Osteocyte (in vitro differentiated cells): ENCODE data around the gene SRSF4. TPM values are rescaled to one million over a fixed set of nuclear protein-coding genes. Genes with fewer than 3 reads are reported as not detected.
A peak's percentile ranks its signal among the peaks of the same experiment; 100 is the strongest.

ENCODE experiments used
- DNase-seq: peaks from one replicate; pipeline ENCODE4 v3.0.0; 2021; ENCODE audit warnings: mixed read lengths; ENCODE audit not compliant: unreplicated experiment; ENCODE audit errors: extremely low spot score
- H3K27ac Mint-ChIP-seq: one replicate; pipeline ENCODE4 v1.8.0; 2021; ENCODE audit warnings: mild to moderate bottlenecking, mixed read lengths; ENCODE audit not compliant: unreplicated experiment
- H3K27me3 Mint-ChIP-seq: one replicate; pipeline ENCODE4 v1.8.0; 2021; ENCODE audit warnings: mixed read lengths; ENCODE audit not compliant: unreplicated experiment
- H3K36me3 Mint-ChIP-seq: one replicate; pipeline ENCODE4 v1.8.0; 2021; ENCODE audit warnings: mixed read lengths; ENCODE audit not compliant: unreplicated experiment
- H3K4me1 Mint-ChIP-seq: one replicate; pipeline ENCODE4 v1.8.0; 2021; ENCODE audit warnings: mixed read lengths; ENCODE audit not compliant: unreplicated experiment
- H3K4me3 Mint-ChIP-seq: one replicate; pipeline ENCODE4 v1.8.0; 2021; ENCODE audit warnings: mild to moderate bottlenecking, moderate library complexity, mixed read lengths; ENCODE audit not compliant: unreplicated experiment
- H3K9me3 Mint-ChIP-seq: one replicate; pipeline ENCODE4 v1.8.0; 2021; ENCODE audit warnings: mixed read lengths; ENCODE audit not compliant: unreplicated experiment
- total RNA-seq: library from RNA; stranded (reverse); gene quantifications from 2 replicates; pipeline ENCODE4 v1.2.1, GENCODE V29; 2021
- TF ChIP-seq, protein P1 (sequence below): fragments of 200-600 bp; sonication (generic); IDR thresholded peaks from 2 replicates; pipeline ENCODE4 v1.5.0; 2021; ENCODE audit warnings: antibody characterized with exemption, mild to moderate bottlenecking, moderate library complexity

Gene SRSF4
- total RNA-seq, 1 donor from 2014 or later, result 74.6 TPM

GRCh38 chr1:29193879-29194455 lies 12.3 kb upstream of the SRSF4 start:
- Mint-ChIP-seq H3K4me3 (no peak overlapping the region), H3K27ac (no peak overlapping the region), H3K36me3 (peaks cover 13% of the 10 kb centered on the region), H3K4me1 (peaks cover 7% of the 10 kb centered on the region), H3K27me3 (no peaks in the 10 kb centered on the region), H3K9me3 (no peaks in the 10 kb centered on the region)
- DNase-seq, result no peak
- TF ChIP-seq, protein P1, sequence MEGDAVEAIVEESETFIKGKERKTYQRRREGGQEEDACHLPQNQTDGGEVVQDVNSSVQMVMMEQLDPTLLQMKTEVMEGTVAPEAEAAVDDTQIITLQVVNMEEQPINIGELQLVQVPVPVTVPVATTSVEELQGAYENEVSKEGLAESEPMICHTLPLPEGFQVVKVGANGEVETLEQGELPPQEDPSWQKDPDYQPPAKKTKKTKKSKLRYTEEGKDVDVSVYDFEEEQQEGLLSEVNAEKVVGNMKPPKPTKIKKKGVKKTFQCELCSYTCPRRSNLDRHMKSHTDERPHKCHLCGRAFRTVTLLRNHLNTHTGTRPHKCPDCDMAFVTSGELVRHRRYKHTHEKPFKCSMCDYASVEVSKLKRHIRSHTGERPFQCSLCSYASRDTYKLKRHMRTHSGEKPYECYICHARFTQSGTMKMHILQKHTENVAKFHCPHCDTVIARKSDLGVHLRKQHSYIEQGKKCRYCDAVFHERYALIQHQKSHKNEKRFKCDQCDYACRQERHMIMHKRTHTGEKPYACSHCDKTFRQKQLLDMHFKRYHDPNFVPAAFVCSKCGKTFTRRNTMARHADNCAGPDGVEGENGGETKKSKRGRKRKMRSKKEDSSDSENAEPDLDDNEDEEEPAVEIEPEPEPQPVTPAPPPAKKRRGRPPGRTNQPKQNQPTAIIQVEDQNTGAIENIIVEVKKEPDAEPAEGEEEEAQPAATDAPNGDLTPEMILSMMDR, result no peak

GRCh38 chr1:29190718-29191117 lies 9.0 kb upstream of the SRSF4 start:
- TF ChIP-seq, protein P1, result no peak
- Mint-ChIP-seq H3K27me3 (no peaks in the 10 kb centered on the region), H3K27ac (no peak overlapping the region), H3K4me1 (no peaks in the 10 kb centered on the region), H3K36me3 (peaks cover 13% of the 10 kb centered on the region), H3K9me3 (no peaks in the 10 kb centered on the region), H3K4me3 (no peak overlapping the region)
- DNase-seq, result no peak

DNA sequence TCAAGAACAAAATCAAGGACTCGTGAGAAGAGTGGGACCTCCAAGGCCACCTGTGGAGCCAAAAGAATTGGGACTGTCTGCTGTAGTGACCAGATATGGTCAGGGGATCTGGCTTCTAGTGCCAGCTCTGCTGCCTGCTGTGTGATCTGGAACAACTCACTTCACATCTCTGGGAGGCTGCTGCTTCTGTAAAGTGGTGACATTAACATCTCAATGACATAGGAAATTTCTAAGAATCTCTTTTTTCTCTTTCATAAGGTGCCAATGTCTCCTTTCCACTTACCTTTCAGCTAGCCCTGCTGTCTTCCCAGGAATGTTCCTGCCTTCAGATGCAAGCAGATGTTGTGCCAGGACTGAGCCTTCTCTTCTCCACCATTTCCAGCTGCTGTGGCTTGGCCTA lies 5.0 kb upstream of the SRSF4 start:
- TF ChIP-seq, protein P1, result no peak
- Mint-ChIP-seq H3K36me3 (no peaks in the 10 kb centered on the region), H3K27me3 (no peaks in the 10 kb centered on the region), H3K9me3 (no peaks in the 10 kb centered on the region), H3K4me3 (no peak overlapping the region), H3K4me1 (peaks cover 11% of the 10 kb centered on the region), H3K27ac (no peak overlapping the region)
- DNase-seq, result no peak

DNA sequence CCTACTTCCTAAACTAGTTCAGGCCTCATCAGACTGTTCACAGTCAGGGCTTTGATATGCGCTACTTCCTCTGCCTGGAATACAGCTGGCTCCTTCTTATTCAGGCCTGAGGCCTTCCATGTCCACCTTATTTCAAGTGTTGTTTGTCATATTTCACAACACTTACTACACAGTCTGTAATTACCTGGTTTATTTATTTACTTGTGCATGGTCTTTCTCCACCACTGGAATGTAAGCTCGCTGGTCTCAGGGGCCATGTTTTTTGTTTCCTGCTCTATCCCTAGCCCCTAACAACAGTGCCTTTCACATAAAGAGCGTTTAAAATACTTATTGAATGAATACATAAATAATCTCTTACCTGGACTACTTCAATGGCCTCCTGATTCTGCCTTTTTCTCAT lies 4.6 kb upstream of the SRSF4 start:
- no peak overlapping the region for H3K4me3 Mint-ChIP-seq
- H3K36me3 Mint-ChIP-seq, result no peaks in the 10 kb centered on the region
- no peak for DNase-seq
- H3K4me1 Mint-ChIP-seq, result peaks cover 11% of the 10 kb centered on the region
- no peaks in the 10 kb centered on the region for H3K27me3 Mint-ChIP-seq
- no peaks in the 10 kb centered on the region for H3K9me3 Mint-ChIP-seq
- H3K27ac Mint-ChIP-seq, result no peak overlapping the region
- TF ChIP-seq, protein P1, result no peak

DNA sequence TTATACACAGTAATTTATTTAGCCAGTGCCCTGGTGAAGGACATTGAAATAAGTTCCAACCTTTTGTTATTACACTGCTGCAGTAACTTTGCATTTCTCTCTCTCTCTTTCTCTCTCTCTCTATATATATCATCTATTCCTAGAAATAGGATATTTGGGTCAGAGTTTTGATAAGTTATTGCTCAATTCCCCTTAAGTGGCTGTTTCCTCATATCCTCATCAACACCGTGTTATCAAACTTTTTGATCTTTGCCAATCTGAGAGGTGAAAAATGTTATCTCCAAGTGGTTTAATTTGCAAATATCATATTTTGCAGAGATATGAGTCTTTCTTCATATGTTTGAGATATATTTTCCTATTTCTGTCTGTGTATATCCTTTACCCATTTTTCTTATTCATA lies 1.6 kb upstream of the SRSF4 start:
- Mint-ChIP-seq H3K9me3 (no peaks in the 10 kb centered on the region), H3K27ac (peak overlapping the region; percentile 96), H3K4me3 (no peak overlapping the region), H3K36me3 (peaks cover 8% of the 10 kb centered on the region), H3K27me3 (no peaks in the 10 kb centered on the region), H3K4me1 (peaks cover 35% of the 10 kb centered on the region)
- no peak for DNase-seq
- TF ChIP-seq, protein P1, result no peak
